ENCODE measurements around the gene GUK1.

DNA sequence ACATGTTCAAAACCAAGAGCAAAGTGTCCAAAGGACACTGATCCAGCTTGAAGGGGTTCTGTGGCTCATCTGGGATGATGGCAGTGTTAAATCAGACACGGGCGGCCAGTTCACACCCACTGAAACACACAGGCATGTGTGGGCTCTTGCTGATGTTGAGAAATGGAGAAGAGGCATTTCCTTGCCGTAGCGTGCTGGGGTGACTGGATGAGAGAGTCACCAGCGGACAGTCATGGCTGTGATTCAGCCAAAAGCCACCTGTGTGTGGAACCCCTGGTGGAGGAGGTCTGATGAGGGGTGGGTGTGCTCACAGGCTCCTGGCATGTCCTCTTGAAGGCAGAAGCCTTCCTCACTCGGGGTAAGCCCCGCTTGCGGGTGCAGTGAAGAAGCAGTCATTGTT lies 44.1 kb upstream of the GUK1 start:
- TF ChIP-seq ZNF114 (CRISPR knock-in tag; IDR thresholded peaks at IDR 0.05) = no peak
- TF ChIP-seq, protein P1, sequence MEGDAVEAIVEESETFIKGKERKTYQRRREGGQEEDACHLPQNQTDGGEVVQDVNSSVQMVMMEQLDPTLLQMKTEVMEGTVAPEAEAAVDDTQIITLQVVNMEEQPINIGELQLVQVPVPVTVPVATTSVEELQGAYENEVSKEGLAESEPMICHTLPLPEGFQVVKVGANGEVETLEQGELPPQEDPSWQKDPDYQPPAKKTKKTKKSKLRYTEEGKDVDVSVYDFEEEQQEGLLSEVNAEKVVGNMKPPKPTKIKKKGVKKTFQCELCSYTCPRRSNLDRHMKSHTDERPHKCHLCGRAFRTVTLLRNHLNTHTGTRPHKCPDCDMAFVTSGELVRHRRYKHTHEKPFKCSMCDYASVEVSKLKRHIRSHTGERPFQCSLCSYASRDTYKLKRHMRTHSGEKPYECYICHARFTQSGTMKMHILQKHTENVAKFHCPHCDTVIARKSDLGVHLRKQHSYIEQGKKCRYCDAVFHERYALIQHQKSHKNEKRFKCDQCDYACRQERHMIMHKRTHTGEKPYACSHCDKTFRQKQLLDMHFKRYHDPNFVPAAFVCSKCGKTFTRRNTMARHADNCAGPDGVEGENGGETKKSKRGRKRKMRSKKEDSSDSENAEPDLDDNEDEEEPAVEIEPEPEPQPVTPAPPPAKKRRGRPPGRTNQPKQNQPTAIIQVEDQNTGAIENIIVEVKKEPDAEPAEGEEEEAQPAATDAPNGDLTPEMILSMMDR (conservative IDR thresholded peaks at IDR 0.05; ENCODE audit: low read depth in 2 of 2) = no peak
- no peak for TF ChIP-seq POLR2AphosphoS5 (IDR thresholded peaks at IDR 0.05; ENCODE audit: low read depth)

Data from GM23338 (cell line).